OCI-LY7 (cell line): ENCODE measurements around the gene SNRPB.

Experiments
- EZH2phosphoT487 ChIP-seq: fragments of 200-600 bp; sonication (generic); IDR thresholded peaks from 2 replicates; pipeline ENCODE4 v1.6.1; 2018; ENCODE audit warnings: low read depth, borderline replicate concordance, mild to moderate bottlenecking, mixed run types, antibody characterized with exemption, low read length, moderate library complexity, mixed read lengths
- TF ChIP-seq, protein P1 (sequence below): fragments of 200-600 bp; sonication (generic); conservative IDR thresholded peaks from 2 replicates; pipeline ENCODE4 v1.5.1; 2014; ENCODE audit warnings: mild to moderate bottlenecking, antibody characterized with exemption, low read length, moderate library complexity, mixed read lengths

DNA sequence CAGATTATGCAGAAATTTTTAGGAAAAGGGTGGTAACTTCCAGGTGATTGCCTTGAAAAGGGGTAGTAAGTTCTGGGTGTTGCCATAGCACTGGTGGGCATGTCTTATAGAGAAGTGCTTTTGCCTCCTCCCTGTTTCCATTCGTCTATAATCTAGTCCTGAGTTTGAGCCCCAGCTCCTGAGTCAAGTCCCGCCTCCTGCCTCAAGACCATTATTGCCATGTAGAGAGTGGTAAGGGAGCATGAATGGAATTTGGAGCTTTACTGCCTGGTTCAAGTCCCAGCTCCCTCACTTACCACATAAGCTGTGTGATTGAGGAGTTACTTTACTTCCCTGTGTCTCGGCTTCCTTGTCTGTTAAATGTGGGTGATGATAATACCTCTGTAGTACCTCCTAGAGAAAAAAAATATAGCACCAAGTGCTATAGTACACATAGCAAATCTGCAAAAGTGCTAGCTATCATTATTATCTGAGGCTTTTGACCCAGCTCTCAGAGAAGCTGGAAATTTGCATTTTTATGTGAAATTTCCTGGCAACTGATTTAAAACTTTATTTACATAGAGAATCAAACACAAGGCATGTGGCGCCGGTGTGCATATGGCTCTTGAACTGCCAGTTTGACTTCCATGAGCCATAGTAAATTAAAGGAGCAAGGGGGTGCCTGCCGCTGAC is 53.9 kb downstream of the SNRPB start:
- TF ChIP-seq, protein P1, sequence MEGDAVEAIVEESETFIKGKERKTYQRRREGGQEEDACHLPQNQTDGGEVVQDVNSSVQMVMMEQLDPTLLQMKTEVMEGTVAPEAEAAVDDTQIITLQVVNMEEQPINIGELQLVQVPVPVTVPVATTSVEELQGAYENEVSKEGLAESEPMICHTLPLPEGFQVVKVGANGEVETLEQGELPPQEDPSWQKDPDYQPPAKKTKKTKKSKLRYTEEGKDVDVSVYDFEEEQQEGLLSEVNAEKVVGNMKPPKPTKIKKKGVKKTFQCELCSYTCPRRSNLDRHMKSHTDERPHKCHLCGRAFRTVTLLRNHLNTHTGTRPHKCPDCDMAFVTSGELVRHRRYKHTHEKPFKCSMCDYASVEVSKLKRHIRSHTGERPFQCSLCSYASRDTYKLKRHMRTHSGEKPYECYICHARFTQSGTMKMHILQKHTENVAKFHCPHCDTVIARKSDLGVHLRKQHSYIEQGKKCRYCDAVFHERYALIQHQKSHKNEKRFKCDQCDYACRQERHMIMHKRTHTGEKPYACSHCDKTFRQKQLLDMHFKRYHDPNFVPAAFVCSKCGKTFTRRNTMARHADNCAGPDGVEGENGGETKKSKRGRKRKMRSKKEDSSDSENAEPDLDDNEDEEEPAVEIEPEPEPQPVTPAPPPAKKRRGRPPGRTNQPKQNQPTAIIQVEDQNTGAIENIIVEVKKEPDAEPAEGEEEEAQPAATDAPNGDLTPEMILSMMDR = no peak
- TF ChIP-seq EZH2phosphoT487 = no peak
